T-cell (primary cell): ENCODE results near the gene GRID2. TPM values are rescaled to one million over a fixed set of nuclear protein-coding genes. Genes with fewer than 3 reads are reported as not detected.

ENCODE experiments used
- ATAC-seq, 4 experiments: fragments of 200-7000 bp in 3 of 4; fragments of 150-1000 bp in 1 of 4; cut with Tn5 transposase; replicated peaks in 1 of 4; 1 replicate in 3 of 4; 2 replicates in 1 of 4; pipeline ENCODE4 v1.10.0; 2021; ENCODE audit warnings: moderate library complexity in 3 of 4, mild to moderate bottlenecking in 2 of 4, moderate number of reproducible peaks in 1 of 4
- CTCF ChIA-PET, 2 donors: fragments of 300-600 bp; sonication (Branson Sonifier 250); formaldehyde crosslinking; loops; one replicate each; lab custom pipeline; 2022; ENCODE audit warnings: antibody characterized with exemption in 2 of 2; lab: Charles Lee
- POLR2A ChIA-PET, 2 donors: fragments of 300-600 bp; sonication (Branson Sonifier 250); formaldehyde crosslinking; loops; one replicate each; lab custom pipeline; 2022; ENCODE audit warnings: antibody characterized with exemption in 2 of 2; lab: Charles Lee
- DNase-seq, 35 experiments: peaks; one replicate each; pipeline versions ENCODE4 v3.0.0 to v3.0.0-alpha.2; 2013 to 2023
- H3K27ac ChIP-seq: one replicate; pipeline ENCODE4 v1.5.1; 2013; ENCODE audit warnings: low read length
- H3K27me3 ChIP-seq, 2 experiments: replicated peaks in 1 of 2; 1 replicate in 1 of 2; 2 replicates in 1 of 2; pipeline versions ENCODE4 v1.6.1 to v1.7.0; 2013; ENCODE audit warnings: low read length in 1 of 2, mixed read lengths in 1 of 2; ENCODE audit not compliant: control insufficient read depth in 2 of 2, insufficient read depth in 2 of 2; ENCODE audit errors: extremely low read depth in 1 of 2
- H3K36me3 ChIP-seq, 2 donors: 1 replicate in 1 of 2; 2 replicates in 1 of 2; pipeline versions ENCODE4 v1.6.1 to v1.7.0; 2013; ENCODE audit warnings: low read length in 1 of 2; ENCODE audit not compliant: control insufficient read depth in 2 of 2, insufficient read depth in 1 of 2; ENCODE audit errors: extremely low read depth in 1 of 2
- H3K4me1 ChIP-seq, 2 experiments: 1 replicate in 1 of 2; 2 replicates in 1 of 2; pipeline versions ENCODE4 v1.6.1 to v1.7.0; 2013; ENCODE audit warnings: low read length in 2 of 2, mixed read lengths in 1 of 2; ENCODE audit not compliant: insufficient read depth in 2 of 2, control insufficient read depth in 1 of 2; ENCODE audit errors: extremely low read depth in 1 of 2
- H3K4me3 ChIP-seq, 2 donors: 1 replicate in 1 of 2; 2 replicates in 1 of 2; pipeline versions ENCODE4 v1.5.1 to v1.7.0; 2013; ENCODE audit warnings: mild to moderate bottlenecking in 2 of 2, low read length in 1 of 2, moderate library complexity in 1 of 2; ENCODE audit not compliant: control insufficient read depth in 1 of 2; ENCODE audit errors: extremely low read depth in 1 of 2
- H3K9me3 ChIP-seq: 2 replicates; pipeline ENCODE4 v1.7.0; 2013
- H3K27ac Mint-ChIP-seq, 2 donors: one replicate each; pipeline ENCODE4 v1.8.0; 2020 to 2021; ENCODE audit warnings: mild to moderate bottlenecking in 2 of 2, mixed read lengths in 2 of 2
- H3K27me3 Mint-ChIP-seq, 2 donors: one replicate each; pipeline ENCODE4 v1.8.0; 2021 to 2022; ENCODE audit warnings: mixed read lengths in 2 of 2
- H3K36me3 Mint-ChIP-seq: one replicate; pipeline ENCODE4 v1.8.0; 2021; ENCODE audit warnings: mixed read lengths
- H3K4me1 Mint-ChIP-seq, 3 donors: one replicate each; pipeline ENCODE4 v1.8.0; 2020 to 2022; ENCODE audit warnings: mixed read lengths in 3 of 3, mild to moderate bottlenecking in 1 of 3
- H3K4me3 Mint-ChIP-seq, 3 donors: one replicate each; pipeline ENCODE4 v1.8.0; 2020 to 2022; ENCODE audit warnings: mild to moderate bottlenecking in 3 of 3, mixed read lengths in 3 of 3, moderate library complexity in 3 of 3
- H3K9me3 Mint-ChIP-seq, 3 donors: one replicate each; pipeline ENCODE4 v1.8.0; 2020 to 2022; ENCODE audit warnings: mixed read lengths in 3 of 3
- WGBS: methylation state at CpG from one replicate; pipeline ENCODE4 v1.1.5; 2013; ENCODE audit warnings: missing lambda C conversion rate; ENCODE audit not compliant: insufficient coverage; 5-methylcytosine and 5-hydroxymethylcytosine counted together
- total RNA-seq, 35 experiments: library from RNA in 6 of 35; stranded (reverse) in 6 of 35; fragments of 120-200 nt in 1 of 35; gene quantifications; one replicate each; pipeline versions ENCODE4 v1.2.1 to v1.2.4 and lab custom pipeline; 2013 to 2026

The GRID2 gene
- total RNA-seq, 5 donors from 2014 or later (not counting 1 experiment from before 2014, with no cell fraction given), result 0.13 to 0.18 TPM; not detected in 3

DNA sequence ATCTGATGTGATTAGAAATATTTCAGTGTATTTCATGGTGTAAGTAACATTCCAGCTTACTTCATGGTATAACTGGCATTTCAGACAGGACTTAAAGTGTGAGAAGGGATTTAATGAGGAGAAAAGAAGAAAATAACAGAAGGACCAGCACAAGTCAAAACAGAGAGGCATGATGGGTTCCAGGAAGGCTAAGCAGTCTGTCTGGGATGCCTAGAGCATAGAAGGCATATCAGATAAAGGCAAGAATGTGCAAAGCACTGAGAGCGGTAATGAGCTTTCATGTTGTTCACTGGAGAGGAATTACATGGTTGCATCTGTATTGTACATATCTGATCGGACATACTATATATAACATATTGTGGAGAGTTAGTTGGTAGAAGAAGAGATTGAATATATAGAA lies 54.2 kb downstream of the GRID2 start:
- H3K27ac Mint-ChIP-seq, result no peak overlapping the region
- WGBS, result no CpG with 5 or more reads among the region's 2 CpGs
- no peak for DNase-seq
- Histone ChIP-seq H3K9me3 (no peaks in the 10 kb centered on the region), H3K27me3 (no peaks in the 10 kb centered on the region), H3K27ac (no peak overlapping the region), H3K4me3 (no peak overlapping the region), H3K36me3 (no peaks in the 10 kb centered on the region), H3K4me1 (no peaks in the 10 kb centered on the region)
- peaks cover 0 to 9% (median 3%) of the 10 kb centered on the region in 3 donors for H3K9me3 Mint-ChIP-seq
- no peaks in the 10 kb centered on the region for H3K36me3 Mint-ChIP-seq
- no peaks in the 10 kb centered on the region for H3K4me1 Mint-ChIP-seq
- H3K27me3 Mint-ChIP-seq, result no peaks in the 10 kb centered on the region
- POLR2A ChIA-PET, result no interaction called here
- no peak overlapping the region for H3K4me3 Mint-ChIP-seq
- no peak for ATAC-seq
- CTCF ChIA-PET, result no interaction called here

DNA sequence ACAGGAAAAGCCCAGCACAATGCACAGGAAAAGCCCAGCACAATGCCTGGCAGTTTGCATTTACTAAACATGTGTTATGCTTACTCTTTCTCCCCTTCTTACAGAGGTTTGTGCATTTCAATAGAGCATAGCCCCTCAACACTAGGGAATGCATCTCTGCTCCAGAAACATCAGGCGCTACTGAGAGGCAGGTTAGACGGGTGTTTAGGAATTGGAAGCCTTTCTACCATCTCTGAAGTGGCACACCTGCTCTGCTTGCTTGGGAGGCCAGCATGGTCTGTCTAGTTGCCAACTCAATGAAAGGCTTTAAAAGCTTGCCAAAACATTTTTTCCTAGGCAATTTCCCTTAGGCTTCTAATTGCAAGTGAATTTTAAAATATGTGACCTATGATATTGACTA lies 55.7 kb downstream of the GRID2 start:
- H3K4me1 Mint-ChIP-seq, result no peaks in the 10 kb centered on the region

DNA sequence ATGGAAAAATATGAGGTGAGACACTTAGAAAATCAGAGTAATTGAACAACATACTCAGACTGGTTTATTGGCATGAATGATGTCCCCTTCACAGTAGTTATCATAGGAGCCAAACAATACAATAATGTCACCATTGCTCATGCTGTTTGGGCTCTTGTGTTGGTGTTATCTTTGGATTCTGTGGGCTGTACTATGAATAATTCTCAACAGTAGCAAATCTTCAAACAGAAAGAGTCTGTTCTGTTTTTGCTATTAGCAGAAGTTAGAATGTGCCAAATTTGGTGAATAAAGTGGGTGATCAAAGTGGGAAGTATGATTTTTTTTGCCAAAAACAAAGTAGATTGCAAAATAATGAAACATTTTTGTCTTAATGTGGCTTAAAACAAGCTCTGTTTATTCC lies 58.3 kb downstream of the GRID2 start:
- Mint-ChIP-seq H3K4me3 (no peak overlapping the region), H3K27me3 (no peaks in the 10 kb centered on the region), H3K36me3 (no peaks in the 10 kb centered on the region), H3K4me1 (no peaks in the 10 kb centered on the region), H3K9me3 (peaks cover 4 to 7% (median 6%) of the 10 kb centered on the region in 3 donors), H3K27ac (no peak overlapping the region)
- POLR2A ChIA-PET, result interaction anchor here in 1 of 2 donors (0.7 kb wide), 1 partner anchor 998 kb away, joined by 4 read pairs; no protein-coding TSS in a partner anchor
- H3K9me3 ChIP-seq, result no peaks in the 10 kb centered on the region
- no peaks in the 10 kb centered on the region for H3K36me3 ChIP-seq
- DNase-seq, result no peak
- no peaks in the 10 kb centered on the region for H3K27me3 ChIP-seq
- no peaks in the 10 kb centered on the region for H3K4me1 ChIP-seq
- no peak overlapping the region for H3K4me3 ChIP-seq
- no peak for ATAC-seq
- CTCF ChIA-PET, result no interaction called here
- H3K27ac ChIP-seq, result no peak overlapping the region

More for the DNA sequence above, 55.7 kb downstream of the GRID2 start:
- H3K4me3 Mint-ChIP-seq, result no peak overlapping the region
- no peaks in the 10 kb centered on the region for H3K4me1 ChIP-seq
- no peaks in the 10 kb centered on the region for H3K9me3 ChIP-seq
- H3K4me3 ChIP-seq, result no peak overlapping the region
- no peaks in the 10 kb centered on the region for H3K36me3 ChIP-seq
- ATAC-seq (no peak), DNase-seq (no peak)
- no peak overlapping the region for H3K27ac Mint-ChIP-seq
- no peaks in the 10 kb centered on the region for H3K27me3 ChIP-seq
- peaks cover 0 to 6% (median 0%) of the 10 kb centered on the region in 3 donors for H3K9me3 Mint-ChIP-seq
- CTCF ChIA-PET, result no interaction called here
- POLR2A ChIA-PET, result no interaction called here
- H3K27me3 Mint-ChIP-seq, result no peaks in the 10 kb centered on the region
- no peak overlapping the region for H3K27ac ChIP-seq
- H3K36me3 Mint-ChIP-seq, result no peaks in the 10 kb centered on the region
- WGBS, result 100% methylated on average over 2 of the region's 2 CpGs

- Mint-ChIP-seq H3K27ac (no peak overlapping the region), H3K4me1 (no peaks in the 10 kb centered on the region), H3K4me3 (no peak overlapping the region), H3K27me3 (no peaks in the 10 kb centered on the region), H3K9me3 (peaks cover 10 to 21% (median 19%) of the 10 kb centered on the region in 3 donors), H3K36me3 (no peaks in the 10 kb centered on the region)
- Histone ChIP-seq H3K27me3 (no peaks in the 10 kb centered on the region), H3K36me3 (no peaks in the 10 kb centered on the region), H3K27ac (no peak overlapping the region), H3K4me1 (no peaks in the 10 kb centered on the region), H3K4me3 (no peak overlapping the region), H3K9me3 (no peaks in the 10 kb centered on the region)
- ATAC-seq, result no peak
- POLR2A ChIA-PET, result no interaction called here
- no peak for DNase-seq
- CTCF ChIA-PET, result no interaction called here
- WGBS, result 81% methylated on average over 2 of the region's 4 CpGs
These were observed 64.9 kb downstream of the GRID2 start for GRCh38 chr4:92368653-92369052.

- H3K36me3 ChIP-seq, result no peaks in the 10 kb centered on the region
- ATAC-seq, result no peak
- no peak overlapping the region for H3K4me3 ChIP-seq
- H3K36me3 Mint-ChIP-seq, result no peaks in the 10 kb centered on the region
- peaks cover 0 to 5% (median 5%) of the 10 kb centered on the region in 3 donors for H3K9me3 Mint-ChIP-seq
- H3K4me1 Mint-ChIP-seq, result no peaks in the 10 kb centered on the region
- DNase-seq, result no peak
- no peaks in the 10 kb centered on the region for H3K4me1 ChIP-seq
- ChIA-PET CTCF (no interaction called here), POLR2A (no interaction called here)
- H3K4me3 Mint-ChIP-seq, result no peak overlapping the region
- H3K27ac Mint-ChIP-seq, result no peak overlapping the region
- no peak overlapping the region for H3K27ac ChIP-seq
- H3K27me3 ChIP-seq, result no peaks in the 10 kb centered on the region
- no peaks in the 10 kb centered on the region for H3K9me3 ChIP-seq
- H3K27me3 Mint-ChIP-seq, result no peaks in the 10 kb centered on the region
These were observed 77.8 kb downstream of the GRID2 start for GRCh38 chr4:92381616-92382015.

- CTCF ChIA-PET, result no interaction called here
These were observed 78.4 kb downstream of the GRID2 start for GRCh38 chr4:92382128-92382527.

DNA sequence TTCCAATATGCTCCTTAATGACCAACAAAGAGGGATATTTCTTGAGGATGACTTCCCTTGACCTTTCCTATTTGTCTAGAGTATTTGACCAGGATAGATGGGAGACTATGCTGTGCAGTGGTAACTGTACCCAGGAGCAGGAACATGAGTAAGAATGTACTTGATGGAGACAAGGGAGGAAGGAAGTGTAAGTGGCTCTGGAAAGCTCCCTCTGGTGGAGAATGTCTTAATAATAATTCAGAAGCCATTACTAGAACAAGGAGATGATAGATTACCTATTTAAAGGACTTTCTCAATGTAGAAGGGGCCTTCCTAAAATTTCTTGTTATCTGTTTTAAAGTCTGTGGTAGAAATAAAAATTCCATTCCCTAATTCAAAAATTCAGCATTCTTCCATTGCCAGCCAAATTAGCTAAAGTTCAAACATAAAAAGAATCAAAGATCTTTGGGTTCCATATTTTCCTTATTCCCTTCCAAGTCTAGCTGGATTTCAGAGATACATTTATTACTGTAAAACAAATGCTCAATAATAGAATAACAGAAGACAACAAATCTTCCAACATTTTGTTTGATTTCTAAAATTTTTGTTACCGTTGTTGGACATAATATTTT lies 83.8 kb downstream of the GRID2 start:
- no peak for DNase-seq
- H3K9me3 Mint-ChIP-seq, result peaks cover 0 to under 1% (median 0%) of the 10 kb centered on the region in 3 donors
- no peaks in the 10 kb centered on the region for H3K4me1 Mint-ChIP-seq

More at GRCh38 chr4:92382128-92382527, 78.4 kb downstream of the GRID2 start:
- peaks cover 0 to 5% (median 4%) of the 10 kb centered on the region in 3 donors for H3K9me3 Mint-ChIP-seq
- DNase-seq (no peak), ATAC-seq (no peak)
- Histone ChIP-seq H3K4me1 (no peaks in the 10 kb centered on the region), H3K27ac (no peak overlapping the region), H3K4me3 (no peak overlapping the region), H3K9me3 (no peaks in the 10 kb centered on the region), H3K27me3 (no peaks in the 10 kb centered on the region), H3K36me3 (no peaks in the 10 kb centered on the region)
- no peak overlapping the region for H3K27ac Mint-ChIP-seq
- POLR2A ChIA-PET, result no interaction called here
- no peaks in the 10 kb centered on the region for H3K4me1 Mint-ChIP-seq
- no peaks in the 10 kb centered on the region for H3K27me3 Mint-ChIP-seq
- no peaks in the 10 kb centered on the region for H3K36me3 Mint-ChIP-seq
- H3K4me3 Mint-ChIP-seq, result no peak overlapping the region
- no CpG with 5 or more reads among the region's 1 CpG for WGBS

More for the DNA sequence above, 83.8 kb downstream of the GRID2 start:
- Histone ChIP-seq H3K27ac (no peak overlapping the region), H3K27me3 (no peaks in the 10 kb centered on the region), H3K4me3 (no peak overlapping the region), H3K4me1 (no peaks in the 10 kb centered on the region), H3K36me3 (no peaks in the 10 kb centered on the region), H3K9me3 (no peaks in the 10 kb centered on the region)
- CTCF ChIA-PET, result no interaction called here
- Mint-ChIP-seq H3K27me3 (no peaks in the 10 kb centered on the region), H3K27ac (no peak overlapping the region), H3K36me3 (no peaks in the 10 kb centered on the region), H3K4me3 (no peak overlapping the region)
- WGBS, result no CpG with 5 or more reads among the region's 1 CpG
- POLR2A ChIA-PET, result no interaction called here
- no peak for ATAC-seq
